SH-SY5Y (cell line): Measurements from ENCODE around the gene DNAH8.

Experiments used
- GATA2 ChIP-seq: IDR thresholded peaks from 2 replicates; pipeline ENCODE4 v1.6.1; 2011; ENCODE audit warnings: mild to moderate bottlenecking, low read depth, low read length
- GATA3 ChIP-seq: IDR thresholded peaks from 2 replicates; pipeline ENCODE4 v1.6.1; 2011; ENCODE audit warnings: low read depth, mild to moderate bottlenecking, low read length, moderate library complexity

The DNAH8 gene

GRCh38 chr6:38944655-38945279, 229.7 kb downstream of the DNAH8 start:
- TF ChIP-seq GATA3 (no peak), GATA2 (no peak)

GRCh38 chr6:38955861-38956260, 240.8 kb downstream of the DNAH8 start:
- TF ChIP-seq GATA3, result no peak

- no peak for TF ChIP-seq GATA3
- no peak for TF ChIP-seq GATA2
These were observed 242.3 kb downstream of the DNAH8 start for GRCh38 chr6:38957426-38957825.

- TF ChIP-seq GATA2 (no peak), GATA3 (no peak)
These were observed 244.0 kb downstream of the DNAH8 start for GRCh38 chr6:38959138-38959537.

- no peak for TF ChIP-seq GATA2
- no peak for TF ChIP-seq GATA3
These were observed 253.6 kb downstream of the DNAH8 start for GRCh38 chr6:38968702-38969149.

- TF ChIP-seq GATA2, result no peak
These were observed 258.3 kb downstream of the DNAH8 start for GRCh38 chr6:38973178-38974057.

- TF ChIP-seq GATA3 (no peak), GATA2 (no peak)
These were observed 259.5 kb downstream of the DNAH8 start for GRCh38 chr6:38974389-38975151.

GRCh38 chr6:38975621-38976049, 260.5 kb downstream of the DNAH8 start:
- TF ChIP-seq GATA2 (peak; percentile 39; the same call in 1 of the 2 replicates), GATA3 (no peak)

- TF ChIP-seq GATA2 (no peak), GATA3 (no peak)
These were observed 260.9 kb downstream of the DNAH8 start for GRCh38 chr6:38976051-38976450.

GRCh38 chr6:38976801-38977500, 261.8 kb downstream of the DNAH8 start:
- TF ChIP-seq GATA3 (no peak), GATA2 (no peak)

GRCh38 chr6:38978139-38978704, 263.1 kb downstream of the DNAH8 start:
- no peak for TF ChIP-seq GATA2
- no peak for TF ChIP-seq GATA3

GRCh38 chr6:38982470-38982869, 267.4 kb downstream of the DNAH8 start:
- no peak for TF ChIP-seq GATA2
- no peak for TF ChIP-seq GATA3

GRCh38 chr6:38984723-38985122, 269.6 kb downstream of the DNAH8 start:
- no peak for TF ChIP-seq GATA2
- no peak for TF ChIP-seq GATA3

GRCh38 chr6:38985839-38986238, 270.7 kb downstream of the DNAH8 start:
- TF ChIP-seq GATA3, result no peak
- no peak for TF ChIP-seq GATA2
